WTC11 (cell line): ENCODE results near the gene ANKRD13D. TPM values are rescaled to one million over a fixed set of nuclear protein-coding genes. Genes with fewer than 3 reads are reported as not detected.
A peak's percentile ranks its signal among the peaks of the same experiment; 100 is the strongest.

ENCODE experiments used
- ATAC-seq: fragments of 200-7000 bp; cut with Tn5 transposase; 2 replicates; pipeline ENCODE4 v1.10.0; 2021; ENCODE audit warnings: mild to moderate bottlenecking, moderate library complexity
- CTCF ChIA-PET: fragments of 300-600 bp; sonication (Branson Sonifier 250); formaldehyde crosslinking; loops from one replicate; lab custom pipeline; 2021; ENCODE audit warnings: antibody characterized with exemption; lab: Charles Lee
- POLR2A ChIA-PET: fragments of 350-600 bp; sonication (Branson Sonifier 250); formaldehyde crosslinking; loops from one replicate; lab custom pipeline; 2021; ENCODE audit warnings: antibody characterized with exemption; lab: Charles Lee
- DNase-seq: peaks from one replicate; pipeline ENCODE4 v3.0.0; 2021; ENCODE audit warnings: low spot score
- H3K27ac Mint-ChIP-seq: 2 replicates; pipeline ENCODE4 v1.8.0; 2021; ENCODE audit warnings: mixed read lengths
- H3K27me3 Mint-ChIP-seq: 2 replicates; pipeline ENCODE4 v1.8.0; 2021; ENCODE audit warnings: low read depth, mild to moderate bottlenecking, moderate library complexity, mixed read lengths
- H3K36me3 Mint-ChIP-seq: 2 replicates; pipeline ENCODE4 v1.8.0; 2021; ENCODE audit warnings: mixed read lengths
- H3K4me1 Mint-ChIP-seq: 2 replicates; pipeline ENCODE4 v1.8.0; 2022; ENCODE audit warnings: mixed read lengths
- H3K4me3 Mint-ChIP-seq: 2 replicates; pipeline ENCODE4 v1.8.0; 2021; ENCODE audit warnings: mild to moderate bottlenecking, moderate library complexity, mixed read lengths
- H3K9me3 Mint-ChIP-seq: 2 replicates; pipeline ENCODE4 v1.8.0; 2021; ENCODE audit warnings: mixed read lengths
- ATF2 ChIP-seq: sonication (generic); formaldehyde crosslinking; IDR thresholded peaks from 2 replicates; pipeline ENCODE4 v1.8.1; 2022; ENCODE audit warnings: low read depth, missing genetic modification reagents, borderline replicate concordance
- ATF3 ChIP-seq: sonication (generic); formaldehyde crosslinking; conservative IDR thresholded peaks from 2 replicates; pipeline ENCODE4 v1.8.1; 2022; ENCODE audit warnings: mild to moderate bottlenecking, missing genetic modification reagents
- CBFB ChIP-seq: sonication (generic); formaldehyde crosslinking; IDR thresholded peaks from 2 replicates; pipeline ENCODE4 v1.8.1; 2022; ENCODE audit warnings: mild to moderate bottlenecking, low read depth, missing genetic modification reagents
- CREM ChIP-seq: sonication (generic); formaldehyde crosslinking; IDR thresholded peaks from 2 replicates; pipeline ENCODE4 v1.8.1; 2022; ENCODE audit warnings: mild to moderate bottlenecking, missing genetic modification reagents, moderate library complexity
- E2F1 ChIP-seq: sonication (generic); formaldehyde crosslinking; IDR thresholded peaks from 2 replicates; pipeline ENCODE4 v1.8.0; 2022; ENCODE audit warnings: mild to moderate bottlenecking, missing genetic modification reagents
- ELF4 ChIP-seq: sonication (generic); formaldehyde crosslinking; IDR thresholded peaks from 2 replicates; pipeline ENCODE4 v1.8.1; 2022; ENCODE audit warnings: low read depth, mild to moderate bottlenecking, moderate library complexity, missing genetic modification reagents
- ETV6 ChIP-seq: sonication (generic); formaldehyde crosslinking; IDR thresholded peaks from 2 replicates; pipeline ENCODE4 v1.8.1; 2022; ENCODE audit warnings: mild to moderate bottlenecking, missing genetic modification reagents
- FOXJ3 ChIP-seq: sonication (generic); formaldehyde crosslinking; IDR thresholded peaks from 2 replicates; pipeline ENCODE4 v1.9.0; 2021; ENCODE audit warnings: missing genetic modification reagents, mild to moderate bottlenecking, borderline replicate concordance
- GRHL2 ChIP-seq: fragments of 250-450 bp; sonication (Bioruptor Pico); IDR thresholded peaks from 2 replicates; pipeline ENCODE4 v1.8.0; 2022; ENCODE audit warnings: mild to moderate bottlenecking, moderate library complexity; ENCODE audit not compliant: insufficient replicate concordance, severe bottlenecking
- GTF2I ChIP-seq: fragments of 250-450 bp; sonication (Bioruptor Pico); conservative IDR thresholded peaks from 2 replicates; pipeline ENCODE4 v1.4.0; 2021; ENCODE audit warnings: mild to moderate bottlenecking
- HMGA2 ChIP-seq: fragments of 250-450 bp; sonication (Bioruptor Pico); IDR thresholded peaks from 2 replicates; pipeline ENCODE4 v1.4.0; 2021; ENCODE audit warnings: mild to moderate bottlenecking, moderate library complexity
- IRF1 ChIP-seq: sonication (generic); formaldehyde crosslinking; IDR thresholded peaks from 2 replicates; pipeline ENCODE4 v1.8.0; 2023; ENCODE audit warnings: missing genetic modification reagents
- IRF2 ChIP-seq: sonication (generic); formaldehyde crosslinking; IDR thresholded peaks from 2 replicates; pipeline ENCODE4 v1.8.0; 2022; ENCODE audit warnings: low read depth, missing genetic modification reagents, borderline replicate concordance
- JUN ChIP-seq: sonication (generic); formaldehyde crosslinking; IDR thresholded peaks from 2 replicates; pipeline ENCODE4 v1.8.0; 2023; ENCODE audit warnings: mild to moderate bottlenecking, missing genetic modification reagents
- NR2C2 ChIP-seq: sonication (generic); formaldehyde crosslinking; IDR thresholded peaks from 2 replicates; pipeline ENCODE4 v1.8.0; 2022; ENCODE audit warnings: mild to moderate bottlenecking, missing genetic modification reagents
- OVOL2 ChIP-seq: fragments of 250-450 bp; sonication (Bioruptor Pico); IDR thresholded peaks from 2 replicates; pipeline ENCODE4 v1.9.0; 2021; ENCODE audit warnings: mild to moderate bottlenecking, borderline replicate concordance
- PRDM15 ChIP-seq: sonication (generic); formaldehyde crosslinking; IDR thresholded peaks from 2 replicates; pipeline ENCODE4 v1.8.0; 2022; ENCODE audit warnings: missing genetic modification reagents
- PRRX2 ChIP-seq: fragments of 250-450 bp; sonication (Bioruptor Pico); IDR thresholded peaks from 2 replicates; pipeline ENCODE4 v1.8.0; 2021; ENCODE audit warnings: mild to moderate bottlenecking
- RELA ChIP-seq: sonication (generic); formaldehyde crosslinking; IDR thresholded peaks from 2 replicates; pipeline ENCODE4 v1.8.1; 2022; ENCODE audit warnings: missing genetic modification reagents, mild to moderate bottlenecking, borderline replicate concordance
- SMAD3 ChIP-seq: sonication (generic); formaldehyde crosslinking; IDR thresholded peaks from 2 replicates; pipeline ENCODE4 v1.8.0; 2022; ENCODE audit warnings: missing genetic modification reagents, mild to moderate bottlenecking, borderline replicate concordance
- SP1 ChIP-seq: sonication (generic); formaldehyde crosslinking; conservative IDR thresholded peaks from 2 replicates; pipeline ENCODE4 v1.8.1; 2022; ENCODE audit warnings: missing genetic modification reagents
- USF2 ChIP-seq: sonication (generic); formaldehyde crosslinking; IDR thresholded peaks from 2 replicates; pipeline ENCODE4 v1.8.1; 2023; ENCODE audit warnings: mild to moderate bottlenecking, missing genetic modification reagents, moderate library complexity
- ZNF232 ChIP-seq: sonication (generic); formaldehyde crosslinking; IDR thresholded peaks from 2 replicates; pipeline ENCODE4 v1.8.0; 2022; ENCODE audit warnings: mild to moderate bottlenecking, missing genetic modification reagents
- ZNF263 ChIP-seq: sonication (generic); formaldehyde crosslinking; IDR thresholded peaks from 2 replicates; pipeline ENCODE4 v1.8.1; 2022; ENCODE audit warnings: low read depth, mild to moderate bottlenecking, moderate library complexity, missing genetic modification reagents
- ZNF416 ChIP-seq: fragments of 250-450 bp; sonication (Bioruptor Pico); IDR thresholded peaks from 2 replicates; pipeline ENCODE4 v1.9.0; 2021; ENCODE audit warnings: mild to moderate bottlenecking, inconsistent platforms
- ZNF512 ChIP-seq: sonication (generic); formaldehyde crosslinking; IDR thresholded peaks from 2 replicates; pipeline ENCODE4 v1.8.1; 2022; ENCODE audit warnings: missing genetic modification reagents, borderline replicate concordance
- total RNA-seq: library from RNA; stranded (reverse); gene quantifications from 3 replicates; pipeline ENCODE4 v1.2.3, GENCODE V29; 2021

Gene ANKRD13D
- total RNA-seq, 1 experiment from 2014 or later: 55.5 TPM

- peak; percentile 60 for ATAC-seq
- CTCF ChIA-PET: interaction anchor here (0.8 to 3.0 kb wide), 12 partner anchors 9 to 112 kb away, joined by 3 to 18 read pairs (median 7); partner anchors contain the start of genes ANKRD13D and SSH3
- H3K27me3 Mint-ChIP-seq: peaks cover 4% of the 10 kb centered on the region
- TF ChIP-seq SP1 (CRISPR knock-in tag): no peak; the same call in 1 of the 2 replicates
- TF ChIP-seq FOXJ3 (CRISPR knock-in tag): no peak
- no peak for TF ChIP-seq ATF3
- TF ChIP-seq ETV6: peak; percentile 100
- no peak for TF ChIP-seq NR2C2 (CRISPR knock-in tag)
- TF ChIP-seq IRF1 (CRISPR knock-in tag): peak; percentile 34; the same call in 1 of the 2 replicates
- no peak for TF ChIP-seq SMAD3 (CRISPR knock-in tag)
- TF ChIP-seq ELF4 (CRISPR knock-in tag): no peak
- no peak for TF ChIP-seq OVOL2 (CRISPR knock-in tag)
- no peak for TF ChIP-seq RELA
- no peak for TF ChIP-seq IRF2
- TF ChIP-seq ATF2 (CRISPR knock-in tag): no peak
- TF ChIP-seq ZNF263 (CRISPR knock-in tag): no peak
- TF ChIP-seq PRDM15 (CRISPR knock-in tag): no peak
- TF ChIP-seq ZNF232 (CRISPR knock-in tag): no peak
- no peak for TF ChIP-seq GTF2I
- no peak for TF ChIP-seq CREM (CRISPR knock-in tag)
- no peak for TF ChIP-seq JUN
- no peak for TF ChIP-seq PRRX2 (CRISPR knock-in tag)
- no peak for TF ChIP-seq E2F1 (CRISPR knock-in tag)
- no peak for TF ChIP-seq GRHL2 (CRISPR knock-in tag)
- TF ChIP-seq HMGA2 (CRISPR knock-in tag): no peak
- TF ChIP-seq USF2: no peak
- no peak for TF ChIP-seq ZNF512 (CRISPR knock-in tag)
- TF ChIP-seq CBFB (CRISPR knock-in tag): no peak
- no peak for TF ChIP-seq ZNF416
These were observed 18.6 kb upstream of the ANKRD13D start for GRCh38 chr11:67270256-67271204.

More at GRCh38 chr11:67270256-67271204, 18.6 kb upstream of the ANKRD13D start:
- no peaks in the 10 kb centered on the region for H3K9me3 Mint-ChIP-seq
- H3K27ac Mint-ChIP-seq: peak overlapping the region; percentile 94
- peaks cover 52% of the 10 kb centered on the region for H3K4me1 Mint-ChIP-seq
- POLR2A ChIA-PET: no interaction called here
- no peaks in the 10 kb centered on the region for H3K36me3 Mint-ChIP-seq
- peak; percentile 59 for DNase-seq
- H3K4me3 Mint-ChIP-seq: peak overlapping the region; percentile 53
